H1 (cell line): ENCODE measurements around the gene RPS15. TPM values are rescaled to one million over a fixed set of nuclear protein-coding genes. Genes with fewer than 3 reads are reported as not detected.

Source experiments
- CTCF ChIA-PET: fragments of 300-600 bp; sonication (Branson Sonifier 250); formaldehyde crosslinking; loops from one replicate; lab custom pipeline; 2021; ENCODE audit not compliant: partially characterized antibody; lab: Charles Lee
- POLR2A ChIA-PET: fragments of 300-600 bp; sonication (Branson Sonifier 250); formaldehyde crosslinking; loops from one replicate; lab custom pipeline; 2021; ENCODE audit warnings: inconsistent platforms; ENCODE audit not compliant: partially characterized antibody; lab: Charles Lee
- DNase-seq, 2 experiments: peaks; one replicate each; pipeline versions ENCODE4 v3.0.0 to v3.0.0-alpha.2; 2010 to 2022; ENCODE audit warnings: low spot score in 2 of 2, low read depth in 1 of 2, mixed read lengths in 1 of 2
- FAIRE-seq: peaks from 2 replicates; lab custom pipeline; 2011; peaks lifted over from hg19 to GRCh38; lab: Jason Lieb, UNC
- H2AFZ ChIP-seq: 2 replicates; pipeline ENCODE4 v1.8.1; 2012; ENCODE audit warnings: low read length, inconsistent platforms
- H2AK5ac ChIP-seq: 2 replicates; pipeline ENCODE4 v1.6.1; 2013; ENCODE audit warnings: low read depth, low read length
- H2BK120ac ChIP-seq: replicated peaks from 2 replicates; pipeline ENCODE3; 2013; ENCODE audit warnings: low read depth, low read length, inconsistent platforms
- H2BK12ac ChIP-seq: 2 replicates; pipeline ENCODE4 v1.6.1; 2013; ENCODE audit warnings: low read depth, low read length
- H2BK15ac ChIP-seq: 2 replicates; pipeline ENCODE4 v1.6.1; 2013; ENCODE audit warnings: low read length
- H2BK20ac ChIP-seq: 2 replicates; pipeline ENCODE4 v1.6.1; 2013; ENCODE audit warnings: low read length
- H2BK5ac ChIP-seq: 2 replicates; pipeline ENCODE4 v1.6.1; 2013; ENCODE audit warnings: low read depth, low read length
- H3K14ac ChIP-seq: 2 replicates; pipeline ENCODE4 v1.6.1; 2013; ENCODE audit warnings: inconsistent platforms; ENCODE audit not compliant: insufficient read length
- H3K18ac ChIP-seq: 2 replicates; pipeline ENCODE4 v1.6.1; 2013; ENCODE audit warnings: low read length; ENCODE audit errors: extremely low read depth
- H3K23ac ChIP-seq: 2 replicates; pipeline ENCODE4 v1.6.1; 2013; ENCODE audit warnings: inconsistent platforms; ENCODE audit not compliant: insufficient read length
- H3K23me2 ChIP-seq: 2 replicates; pipeline ENCODE4 v1.6.1; 2013; ENCODE audit warnings: low read depth, low read length
- H3K27ac ChIP-seq: 2 replicates; pipeline ENCODE4 v1.6.1; 2011; ENCODE audit warnings: low read depth, low read length, inconsistent platforms
- H3K27me3 ChIP-seq, 4 experiments: replicated peaks in 1 of 4; 1 replicate in 1 of 4; 2 replicates in 3 of 4; pipeline versions ENCODE4 v1.6.1 to v1.8.1; 2011 to 2013; ENCODE audit warnings: low read length in 3 of 4, mild to moderate bottlenecking in 3 of 4, inconsistent platforms in 2 of 4, mixed read lengths in 2 of 4, moderate library complexity in 1 of 4; ENCODE audit not compliant: control insufficient read depth in 3 of 4, insufficient read depth in 3 of 4; ENCODE audit errors: extremely low read depth in 1 of 4
- H3K36me3 ChIP-seq, 4 experiments: 2 replicates each; pipeline versions ENCODE4 v1.6.1 to v1.8.1; 2011 to 2013; ENCODE audit warnings: mild to moderate bottlenecking in 4 of 4, low read length in 3 of 4, moderate library complexity in 2 of 4, control low read depth in 1 of 4, inconsistent platforms in 1 of 4; ENCODE audit not compliant: insufficient read depth in 4 of 4, control insufficient read depth in 2 of 4
- H3K4ac ChIP-seq: replicated peaks from 2 replicates; pipeline ENCODE3; 2013; ENCODE audit warnings: low read length, low read depth, mixed read lengths, inconsistent platforms; ENCODE audit not compliant: insufficient read length
- H3K4me1 ChIP-seq, 4 experiments: replicated peaks in 1 of 4; 1 replicate in 1 of 4; 2 replicates in 3 of 4; pipeline versions ENCODE4 v1.6.1 to v1.8.1; 2011 to 2013; ENCODE audit warnings: low read length in 3 of 4, inconsistent platforms in 2 of 4, mixed read lengths in 1 of 4; ENCODE audit not compliant: insufficient read depth in 4 of 4, control insufficient read depth in 3 of 4
- H3K4me2 ChIP-seq, 2 experiments: 2 replicates each; pipeline versions ENCODE4 v1.6.1 to v1.8.1; 2011 to 2013; ENCODE audit warnings: low read depth in 2 of 2, low read length in 2 of 2, control low read depth in 1 of 2, inconsistent platforms in 1 of 2, mild to moderate bottlenecking in 1 of 2; ENCODE audit not compliant: insufficient read depth in 1 of 2
- H3K4me3 ChIP-seq, 4 experiments: fragments of 200-600, 300-600 bp in 1 of 4; sonication (generic), shearing (Covaris generic), sonication (Bioruptor Twin) in 1 of 4; 2 replicates each; pipeline versions ENCODE4 v1.5.1 to v1.8.1; 2011 to 2016; ENCODE audit warnings: low read length in 4 of 4, low read depth in 3 of 4, control low read depth in 2 of 4, inconsistent platforms in 2 of 4, mild to moderate bottlenecking in 2 of 4, mixed read lengths in 1 of 4, moderate library complexity in 1 of 4; ENCODE audit not compliant: insufficient read depth in 2 of 4; ENCODE audit errors: extremely low read depth in 1 of 4
- H3K56ac ChIP-seq: replicated peaks from 2 replicates; pipeline ENCODE3; 2013; ENCODE audit warnings: low read depth, mild to moderate bottlenecking, mixed read lengths, low read length, inconsistent platforms; ENCODE audit not compliant: insufficient read length
- H3K79me1 ChIP-seq: 2 replicates; pipeline ENCODE4 v1.6.1; 2013; ENCODE audit warnings: low read depth, low read length, control low read depth
- H3K79me2 ChIP-seq, 2 experiments: 2 replicates each; pipeline versions ENCODE4 v1.6.1 to v1.8.1; 2012 to 2013; ENCODE audit warnings: low read length in 2 of 2, mild to moderate bottlenecking in 2 of 2, inconsistent platforms in 1 of 2; ENCODE audit not compliant: insufficient read depth in 2 of 2, control insufficient read depth in 1 of 2
- H3K9ac ChIP-seq, 4 experiments: replicated peaks in 1 of 4; 1 replicate in 1 of 4; 2 replicates in 3 of 4; pipeline versions ENCODE4 v1.6.1 to v1.8.1; 2011 to 2013; ENCODE audit warnings: low read depth in 3 of 4, low read length in 3 of 4, control low read depth in 2 of 4, mild to moderate bottlenecking in 2 of 4, moderate library complexity in 2 of 4, inconsistent platforms in 1 of 4; ENCODE audit errors: extremely low read depth in 1 of 4
- H3K9me3 ChIP-seq, 2 experiments: 2 replicates each; pipeline versions ENCODE4 v1.6.1 to v1.8.1; 2012 to 2013; ENCODE audit warnings: mild to moderate bottlenecking in 2 of 2, moderate library complexity in 2 of 2, control low read depth in 1 of 2, inconsistent platforms in 1 of 2, low read depth in 1 of 2, low read length in 1 of 2, mixed read lengths in 1 of 2; ENCODE audit not compliant: insufficient read depth in 2 of 2
- H4K20me1 ChIP-seq, 2 experiments: replicated peaks in 1 of 2; 2 replicates each; pipeline versions ENCODE3 to v1.8.1; 2011 to 2013; ENCODE audit warnings: inconsistent platforms in 2 of 2, low read length in 2 of 2, mild to moderate bottlenecking in 1 of 2; ENCODE audit not compliant: insufficient read depth in 2 of 2, control insufficient read depth in 1 of 2
- H4K5ac ChIP-seq: 2 replicates; pipeline ENCODE4 v1.6.1; 2013; ENCODE audit warnings: low read length, low read depth, mixed read lengths, inconsistent platforms; ENCODE audit not compliant: insufficient read length
- H4K8ac ChIP-seq: 2 replicates; pipeline ENCODE4 v1.8.0; 2013; ENCODE audit warnings: mild to moderate bottlenecking, moderate library complexity, low read length, inconsistent platforms; ENCODE audit not compliant: insufficient read depth; ENCODE audit errors: extremely low read depth
- H4K91ac ChIP-seq: replicated peaks from 2 replicates; pipeline ENCODE3; 2013; ENCODE audit warnings: low read length, mixed read lengths, inconsistent platforms; ENCODE audit not compliant: insufficient read length
- CTCF ChIP-seq, 3 experiments: IDR thresholded peaks; 1 replicate in 2 of 3; 2 replicates in 1 of 3; pipeline versions ENCODE4 v1.5.1 to v1.6.1; 2011; ENCODE audit warnings: low read length in 3 of 3, mild to moderate bottlenecking in 3 of 3, inconsistent platforms in 2 of 3, low read depth in 1 of 3, moderate library complexity in 1 of 3; ENCODE audit not compliant: insufficient read depth in 1 of 3; ENCODE audit errors: control extremely low read depth in 1 of 3
- EGR1 ChIP-seq: IDR thresholded peaks from 2 replicates; pipeline ENCODE4 v1.6.1; 2011; ENCODE audit warnings: low read depth, low read length, borderline replicate concordance
- KDM4A ChIP-seq: IDR thresholded peaks from one replicate; pipeline ENCODE4 v1.7.1; 2012; ENCODE audit warnings: low read depth, mild to moderate bottlenecking, moderate library complexity, low read length, inconsistent platforms; ENCODE audit not compliant: severe bottlenecking
- SRF ChIP-seq: IDR thresholded peaks from 2 replicates; pipeline ENCODE4 v1.6.1; 2011; ENCODE audit warnings: mild to moderate bottlenecking, low read depth, low read length, moderate library complexity
- WGBS, 2 experiments: shearing (Covaris generic) in 1 of 2; methylation state at CpG; one replicate each; pipeline versions ENCODE4 v1.1.6 to v1.1.7; 2013 to 2015; ENCODE audit warnings: low lambda C conversion rate in 2 of 2, mixed read lengths in 2 of 2, inconsistent platforms in 1 of 2, low coverage in 1 of 2, missing lambda C conversion rate in 1 of 2; ENCODE audit not compliant: insufficient replicate concordance in 2 of 2, insufficient coverage in 1 of 2, insufficient read length in 1 of 2; ENCODE audit errors: extremely low coverage in 1 of 2, missing lambda C conversion rate in 1 of 2; 5-methylcytosine and 5-hydroxymethylcytosine counted together
- polyA plus RNA-seq, 7 experiments: library from polyadenylated mRNA; depleted of rRNA in 3 of 7; stranded (reverse) in 5 of 7; unstranded in 2 of 7; fragments of >200 nt in 5 of 7; fragments of 200-250 nt in 2 of 7; gene quantifications; 1 replicate in 5 of 7; 2 replicates in 1 of 7; 4 replicates in 1 of 7; pipeline versions ENCODE4 v1.2.1 to v1.2.3, GENCODE V29; 2011 to 2013; ENCODE audit warnings: missing spikeins in 2 of 7, mixed read lengths in 2 of 7
- total RNA-seq: library from RNA; stranded (reverse); fragmentation: NEBNext Ultra II Directional; extraction: Animal tissue kit (Norgen Biotek cat#: 25700); gene quantifications from 2 replicates; pipeline ENCODE4 v1.2.1, GENCODE V29; 2021

RPS15 gene
- total and polyA plus RNA-seq, 2 of the 8 experiments (the other 6 are each of a cell fraction or from before 2014, with no cell fraction given): 1,562 to 3,890 TPM

- H4K20me1 ChIP-seq: peaks cover 41 to 52% of the 10 kb centered on the region in 2 experiments
Measured at GRCh38 chr19:1422943-1423342, 15.3 kb upstream of the RPS15 start.

More at GRCh38 chr19:1422943-1423342, 15.3 kb upstream of the RPS15 start:
- H3K14ac ChIP-seq: no peak overlapping the region
- H3K23me2 ChIP-seq: no peaks in the 10 kb centered on the region
- peaks cover 4 to 76% of the 10 kb centered on the region in 2 experiments for H3K79me2 ChIP-seq
- no peak overlapping the region for H4K5ac ChIP-seq
- H3K56ac ChIP-seq: peak overlapping the region; percentile 34
- peaks cover 38 to 86% (median 70%) of the 10 kb centered on the region in 4 experiments for H3K36me3 ChIP-seq
- H4K8ac ChIP-seq: peak overlapping the region; percentile 12; the same call in 1 of the 2 replicates
- DNase-seq (no peak), FAIRE-seq (no peak)
- H3K23ac ChIP-seq: no peak overlapping the region
- no peaks in the 10 kb centered on the region for H3K27me3 ChIP-seq
- no peak overlapping the region for H2AFZ ChIP-seq
- no peaks in the 10 kb centered on the region for H3K9me3 ChIP-seq
- no peak overlapping the region for H2BK5ac ChIP-seq
- no peak overlapping the region for H3K27ac ChIP-seq
- TF ChIP-seq KDM4A (no peak), SRF (no peak), CTCF (IDR thresholded peaks at IDR 0.05; ENCODE audit: control extremely low read depth in 1 of 3, insufficient read depth in 1 of 3, low read depth in 1 of 3, low read length in 3 of 3) (peak; percentile 9 to 49 (median 29); a peak in 3 of 4 replicates), EGR1 (peak; percentile 76)
- no peak overlapping the region for H3K4me3 ChIP-seq
- H2BK120ac ChIP-seq: no peak overlapping the region
- ChIA-PET CTCF (interaction anchor here (0.9 kb wide), 1 partner anchor 14 kb away, joined by 3 read pairs; no protein-coding TSS in a partner anchor), POLR2A (interaction anchor here (0.7 to 2.6 kb wide), 10 partner anchors 10 to 154 kb away, joined by 3 to 12 read pairs (median 4); partner anchors contain the start of gene CIRBP)
- H3K79me1 ChIP-seq: peaks cover 16% of the 10 kb centered on the region
- whole genome bisulfite sequencing, 2 experiments: 91% methylated on average over 24 of the region's 24 CpGs; no CpG with 5 or more reads in 1 of the 2 experiments
- H3K4me1 ChIP-seq: peaks cover 0 to 3% (median under 1%) of the 10 kb centered on the region in 4 experiments; a peak in 2 of 7 replicates
- no peak overlapping the region for H2AK5ac ChIP-seq
- H3K4me2 ChIP-seq: no peak overlapping the region
- no peak overlapping the region for H2BK12ac ChIP-seq
- no peak overlapping the region; a peak in 1 of 7 replicates for H3K9ac ChIP-seq
- no peak overlapping the region for H3K4ac ChIP-seq
- H2BK15ac ChIP-seq: no peak overlapping the region
- H3K18ac ChIP-seq: no peak overlapping the region
- H4K91ac ChIP-seq: no peak overlapping the region
- no peak overlapping the region for H2BK20ac ChIP-seq
